ENCODE measurements around the gene AMER3. TPM values are rescaled to one million over a fixed set of nuclear protein-coding genes. Genes with fewer than 3 reads are reported as not detected.

Gene AMER3
- total and polyA plus RNA-seq, 3 donors from 2014 or later: 0.99 to 3.5 (median 3.0) TPM

DNA sequence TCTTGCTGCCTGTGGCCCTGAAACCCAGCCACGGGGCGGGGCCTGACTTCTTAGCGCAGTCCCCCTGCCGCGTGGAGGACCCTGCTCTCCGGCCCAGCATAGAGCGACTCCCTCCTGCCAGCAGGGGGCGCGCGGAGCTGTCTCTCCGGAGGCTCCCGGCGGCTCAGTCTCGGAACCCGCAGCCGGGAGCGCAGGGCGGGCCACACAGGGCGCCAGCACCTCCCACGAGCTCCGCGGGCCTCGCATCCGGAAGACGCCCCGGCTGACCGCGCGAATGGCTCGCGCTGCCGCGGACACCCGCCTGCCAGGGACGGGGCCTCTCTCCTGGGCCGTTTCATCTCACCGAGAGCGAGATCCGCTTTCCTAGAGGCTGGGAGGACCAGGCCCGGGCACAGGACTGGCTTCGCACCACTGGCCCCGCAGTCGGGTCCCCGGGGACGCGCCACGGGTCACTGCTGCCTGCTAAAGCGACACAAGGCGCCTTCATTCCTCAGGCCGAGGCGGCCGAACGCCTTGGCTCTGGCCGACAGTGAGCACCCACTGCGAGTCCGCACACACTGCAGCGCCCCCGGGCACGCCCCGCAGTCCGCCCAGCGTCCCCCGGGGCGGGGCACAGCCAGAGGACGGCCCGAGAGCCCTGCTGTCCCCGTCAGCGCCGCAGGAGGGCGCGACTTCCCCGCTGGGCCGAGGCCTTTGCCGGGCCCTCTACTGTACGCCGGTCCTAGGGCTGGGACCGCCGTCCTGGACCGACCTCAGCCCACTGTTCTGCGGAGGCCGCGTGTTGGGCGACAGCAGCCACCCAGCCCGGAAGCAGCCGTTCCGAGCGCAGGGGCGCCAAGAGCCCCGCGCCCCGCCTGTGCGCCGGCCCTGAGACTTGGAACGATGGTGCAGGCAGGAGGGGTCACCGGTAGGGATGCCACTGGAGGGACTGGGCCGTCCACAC lies 42.4 kb downstream of the AMER3 start:
- Histone ChIP-seq H3K27ac (peak overlapping the region; percentile 91 to 92), H3K4me3 (peak overlapping the region; percentile 77 to 90), H3K27me3 (no peaks in the 10 kb centered on the region), H3K9me3 (no peaks in the 10 kb centered on the region), H3K36me3 (ENCODE audit: low read depth, missing control alignments) (no peaks in the 10 kb centered on the region), H3K4me1 (no peaks in the 10 kb centered on the region)
- intact Hi-C loops (cut with DNase I; ENCODE audit: low total_unique reads): loop anchor here (5.0 kb wide), 1 partner anchor 75 kb away; no protein-coding TSS in a partner anchor
- 0% methylated on average over 9 to 69 of the region's 96 CpGs for WGBS, 2 donors
- DNase-seq: peak; percentile 94
- no peak for TF ChIP-seq POLR2A (IDR thresholded peaks at IDR 0.05)
- TF ChIP-seq, protein P1, sequence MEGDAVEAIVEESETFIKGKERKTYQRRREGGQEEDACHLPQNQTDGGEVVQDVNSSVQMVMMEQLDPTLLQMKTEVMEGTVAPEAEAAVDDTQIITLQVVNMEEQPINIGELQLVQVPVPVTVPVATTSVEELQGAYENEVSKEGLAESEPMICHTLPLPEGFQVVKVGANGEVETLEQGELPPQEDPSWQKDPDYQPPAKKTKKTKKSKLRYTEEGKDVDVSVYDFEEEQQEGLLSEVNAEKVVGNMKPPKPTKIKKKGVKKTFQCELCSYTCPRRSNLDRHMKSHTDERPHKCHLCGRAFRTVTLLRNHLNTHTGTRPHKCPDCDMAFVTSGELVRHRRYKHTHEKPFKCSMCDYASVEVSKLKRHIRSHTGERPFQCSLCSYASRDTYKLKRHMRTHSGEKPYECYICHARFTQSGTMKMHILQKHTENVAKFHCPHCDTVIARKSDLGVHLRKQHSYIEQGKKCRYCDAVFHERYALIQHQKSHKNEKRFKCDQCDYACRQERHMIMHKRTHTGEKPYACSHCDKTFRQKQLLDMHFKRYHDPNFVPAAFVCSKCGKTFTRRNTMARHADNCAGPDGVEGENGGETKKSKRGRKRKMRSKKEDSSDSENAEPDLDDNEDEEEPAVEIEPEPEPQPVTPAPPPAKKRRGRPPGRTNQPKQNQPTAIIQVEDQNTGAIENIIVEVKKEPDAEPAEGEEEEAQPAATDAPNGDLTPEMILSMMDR (IDR thresholded peaks at IDR 0.05): peak; percentile 85 to 94 (median 87)

DNA sequence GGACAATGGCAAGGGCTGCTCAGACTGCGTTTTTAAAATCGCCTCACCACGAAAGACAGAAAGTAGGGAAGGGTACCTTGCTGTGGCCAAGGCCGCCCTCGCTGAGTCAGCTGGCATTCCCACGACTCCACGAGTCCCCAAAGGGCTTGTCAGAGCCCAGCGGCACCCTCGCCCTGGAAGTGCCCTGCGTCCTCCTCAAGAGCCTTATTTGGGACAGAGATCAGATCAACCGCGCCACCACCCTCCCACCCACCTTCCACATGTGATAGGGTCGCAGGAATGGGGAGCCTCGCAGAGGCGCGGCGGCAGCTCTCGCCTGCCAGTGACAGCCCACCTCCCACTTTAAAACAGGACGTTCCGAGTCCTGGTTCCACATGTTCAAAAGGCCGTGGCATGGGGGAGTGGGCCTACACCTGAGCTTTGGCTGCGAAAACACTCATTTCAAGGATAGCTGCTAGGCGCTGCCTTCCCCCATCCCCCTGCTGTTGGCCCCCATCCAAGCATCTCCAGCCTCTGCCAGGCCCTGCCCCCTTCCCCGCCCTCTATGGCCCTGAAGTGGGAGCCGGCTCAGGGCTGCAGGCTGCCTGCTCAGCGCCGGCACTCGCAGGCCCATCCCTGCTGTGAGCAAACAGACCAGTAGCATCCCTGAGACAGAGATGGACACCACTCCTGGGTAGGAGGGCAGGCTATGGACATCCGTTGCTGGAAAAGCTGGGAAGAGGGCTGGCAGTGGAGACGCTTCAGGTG lies 43.3 kb downstream of the AMER3 start:
- Histone ChIP-seq H3K27ac (peak overlapping the region in 1 of 2 donors; percentile 91), H3K4me3 (peak overlapping the region; percentile 77 to 90), H3K4me1 (no peaks in the 10 kb centered on the region), H3K9me3 (no peaks in the 10 kb centered on the region), H3K36me3 (ENCODE audit: low read depth, missing control alignments) (no peaks in the 10 kb centered on the region), H3K27me3 (no peaks in the 10 kb centered on the region)
- intact Hi-C loops (cut with DNase I; ENCODE audit: low total_unique reads): loop anchor here (5.0 kb wide), 1 partner anchor 74 kb away; no protein-coding TSS in a partner anchor
- 33 to 36% methylated on average over 8 to 30 of the region's 30 CpGs for WGBS, 2 donors
- TF ChIP-seq POLR2A (IDR thresholded peaks at IDR 0.05): no peak
- TF ChIP-seq, protein P1 (IDR thresholded peaks at IDR 0.05): no peak
- peak; percentile 28 for DNase-seq

DNA sequence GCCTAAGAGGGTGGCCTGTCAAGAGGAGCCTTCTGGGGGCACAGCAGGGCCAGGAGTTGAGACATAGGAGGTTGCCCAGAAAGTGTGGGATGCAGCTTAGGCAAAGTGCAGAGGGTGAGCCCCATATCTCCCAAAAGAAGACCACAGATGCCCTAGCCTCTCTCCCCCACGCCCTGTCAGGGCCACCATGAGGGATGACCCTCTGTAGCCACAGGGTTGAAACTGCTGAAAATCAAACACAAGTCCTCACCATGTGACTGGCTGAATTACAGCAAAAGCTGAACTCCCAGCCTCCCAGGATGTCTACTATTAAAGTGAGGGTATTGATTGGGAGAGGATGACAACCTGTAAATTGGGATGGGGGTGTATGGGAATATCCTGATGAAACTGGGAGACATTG lies 44.0 kb downstream of the AMER3 start:
- Histone ChIP-seq H3K9me3 (no peaks in the 10 kb centered on the region), H3K27ac (no peak overlapping the region), H3K4me3 (no peak overlapping the region), H3K27me3 (no peaks in the 10 kb centered on the region), H3K36me3 (ENCODE audit: low read depth, missing control alignments) (no peaks in the 10 kb centered on the region), H3K4me1 (no peaks in the 10 kb centered on the region)
- WGBS, 2 donors: 95% methylated on average over 1 of the region's 1 CpG; no CpG with 5 or more reads in 1 of the 2 donors
- intact Hi-C loops (cut with DNase I; ENCODE audit: low total_unique reads): loop anchor here (5.0 kb wide), 1 partner anchor 73 kb away; no protein-coding TSS in a partner anchor
- no peak for DNase-seq
- TF ChIP-seq POLR2A (IDR thresholded peaks at IDR 0.05): no peak
- TF ChIP-seq, protein P1 (IDR thresholded peaks at IDR 0.05): no peak

DNA sequence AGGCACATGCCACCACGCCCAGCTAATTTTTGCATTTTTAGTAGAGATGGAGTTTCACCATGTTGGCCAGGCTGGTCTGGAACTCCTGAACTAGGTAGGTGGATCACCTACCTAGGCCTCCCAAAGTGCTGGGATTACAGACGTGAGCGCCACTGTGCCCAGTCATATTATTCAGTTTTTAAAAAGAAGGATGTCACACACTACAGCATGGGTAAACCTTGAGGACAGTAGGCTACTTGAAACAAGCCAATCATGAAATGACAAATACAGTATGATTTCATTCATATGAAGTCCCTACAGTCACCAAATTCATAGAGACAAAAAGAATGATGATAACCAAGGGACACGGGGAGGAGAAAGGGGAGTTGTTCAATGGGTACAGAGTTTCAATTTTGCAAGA lies 50.3 kb downstream of the AMER3 start:
- no peak for TF ChIP-seq POLR2A (IDR thresholded peaks at IDR 0.05)
- TF ChIP-seq, protein P1 (IDR thresholded peaks at IDR 0.05): no peak
- WGBS, 2 donors: 75 to 87% methylated on average over 4 of the region's 4 CpGs
- intact Hi-C loops (cut with DNase I; ENCODE audit: low total_unique reads): no loop called here

More for the DNA sequence above, 50.3 kb downstream of the AMER3 start:
- no peaks in the 10 kb centered on the region for H3K27me3 ChIP-seq
- no peak for DNase-seq
- H3K4me1 ChIP-seq: no peaks in the 10 kb centered on the region
- H3K27ac ChIP-seq: no peak overlapping the region
- H3K36me3 ChIP-seq (ENCODE audit: low read depth, missing control alignments): no peaks in the 10 kb centered on the region
- H3K9me3 ChIP-seq: no peaks in the 10 kb centered on the region
- no peak overlapping the region for H3K4me3 ChIP-seq

All from testis (tissue), 3 donors.